Ascending aorta (tissue), 2 donors: Measurements from ENCODE around the gene PCDHGA2. TPM values are rescaled to one million over a fixed set of nuclear protein-coding genes. Genes with fewer than 3 reads are reported as not detected.
A peak's percentile ranks its signal among the peaks of the same experiment; 100 is the strongest.
"Not testable (repeated sequence)": the region's sequence is repeated elsewhere in the genome, so short reads cannot be mapped to it uniquely, and the experiment has no call there.

Experiments used
- DNase-seq, 2 donors: peaks; one replicate each; pipeline ENCODE4 v3.0.0-alpha.2; 2019; ENCODE audit warnings: low spot score in 2 of 2
- H3K27ac ChIP-seq, 2 donors: fragments of 200-600 bp; sonication (generic); one replicate each; pipeline ENCODE4 v1.5.1; 2016 to 2017; ENCODE audit warnings: mild to moderate bottlenecking in 1 of 2
- H3K27me3 ChIP-seq: fragments of 200-600 bp; sonication (generic); one replicate; pipeline ENCODE4 v1.5.1; 2017
- H3K36me3 ChIP-seq, 2 donors: fragments of 200-600 bp; sonication (generic); one replicate each; pipeline ENCODE4 v1.5.1; 2016
- H3K4me1 ChIP-seq, 2 donors: fragments of 200-600 bp; sonication (generic); one replicate each; pipeline ENCODE4 v1.5.1; 2016 to 2017; ENCODE audit warnings: mild to moderate bottlenecking in 1 of 2
- H3K4me3 ChIP-seq, 2 donors: fragments of 200-600 bp; sonication (generic); one replicate each; pipeline ENCODE4 v1.5.1; 2016 to 2017; ENCODE audit warnings: mild to moderate bottlenecking in 1 of 2
- H3K9me3 ChIP-seq, 2 donors: fragments of 200-600 bp; sonication (generic); one replicate each; pipeline ENCODE4 v1.5.1; 2016
- CTCF ChIP-seq, 3 experiments: fragments of 200-600 bp in 2 of 3; fragments of 450-650 bp in 1 of 3; sonication (generic) in 2 of 3; IDR thresholded peaks; one replicate each; pipeline ENCODE4 v1.5.1; 2016 to 2019; ENCODE audit warnings: antibody characterized with exemption in 3 of 3, mild to moderate bottlenecking in 1 of 3, moderate library complexity in 1 of 3
- intact Hi-C: fragments of 100-400 bp; cut with DNase I; formaldehyde crosslinking; loops from one replicate; pipeline ENCODE4 v1.15.1; 2023
- total RNA-seq: library from RNA; depleted of rRNA; stranded (reverse); fragments of >200 nt; gene quantifications from one replicate; pipeline ENCODE4 v1.1.0, GENCODE V29; 2016

Gene PCDHGA2
- total RNA-seq, 1 donor from 2014 or later, result 4.9 TPM

- Histone ChIP-seq H3K4me1 (no peaks in the 10 kb centered on the region), H3K27ac (no peak overlapping the region), H3K4me3 (peak overlapping the region in 1 of 2 donors; percentile 35), H3K9me3 (peaks cover 77 to 99% of the 10 kb centered on the region in 2 donors), H3K36me3 (no peaks in the 10 kb centered on the region), H3K27me3 (no peaks in the 10 kb centered on the region)
- TF ChIP-seq CTCF (IDR thresholded peaks at IDR 0.05), result no peak
- intact Hi-C loops, result no loop called here
- no peak for DNase-seq
These were observed 5.4 kb downstream of the PCDHGA2 start for GRCh38 chr5:141343953-141344463.

- Histone ChIP-seq H3K27me3 (no peaks in the 10 kb centered on the region), H3K4me3 (no peak overlapping the region), H3K27ac (no peak overlapping the region), H3K9me3 (peaks cover 79 to 99% of the 10 kb centered on the region in 2 donors), H3K4me1 (no peaks in the 10 kb centered on the region), H3K36me3 (no peaks in the 10 kb centered on the region)
- no peak for TF ChIP-seq CTCF (IDR thresholded peaks at IDR 0.05)
- intact Hi-C loops, result no loop called here
- DNase-seq, result no peak
These were observed 6.8 kb downstream of the PCDHGA2 start for GRCh38 chr5:141345327-141345726.

GRCh38 chr5:141346017-141346416 is 7.5 kb downstream of the PCDHGA2 start:
- H3K27ac ChIP-seq, intact Hi-C loops, H3K4me3 ChIP-seq, H3K4me1 ChIP-seq, H3K27me3 ChIP-seq, H3K36me3 ChIP-seq, DNase-seq: not testable (repeated sequence)
- peaks cover 79 to 99% of the 10 kb centered on the region in 2 donors for H3K9me3 ChIP-seq

- H3K4me3 ChIP-seq, result peak within 1 kb of the TSS in 1 of 2 donors; percentile 36
These were observed 11.5 kb downstream of the PCDHGA2 start, which contains the start of gene PCDHGB1 for GRCh38 chr5:141349917-141350619. TSS of gene PCDHGB1 (plus strand) at chr5:141350099. CDS start at chr5:141350261, 162 bp downstream.

GRCh38 chr5:141351591-141351990 is 13.0 kb downstream of the PCDHGA2 start:
- Histone ChIP-seq H3K9me3 (peaks cover 73 to 100% of the 10 kb centered on the region in 2 donors), H3K27ac (no peak overlapping the region), H3K4me3 (no peak overlapping the region), H3K4me1 (no peaks in the 10 kb centered on the region), H3K36me3 (peaks cover 0 to 4% of the 10 kb centered on the region in 2 donors), H3K27me3 (no peaks in the 10 kb centered on the region)
- DNase-seq, result no peak
- TF ChIP-seq CTCF (IDR thresholded peaks at IDR 0.05), result no peak
- intact Hi-C loops, result no loop called here

More at GRCh38 chr5:141349917-141350619, 11.5 kb downstream of the PCDHGA2 start, which contains the start of gene PCDHGB1:
- Histone ChIP-seq H3K27ac (no peak within 1 kb of the TSS), H3K9me3 (peaks cover 67 to 99% of the 10 kb centered on the region in 2 donors), H3K36me3 (peaks cover 0 to 3% of the 10 kb centered on the region in 2 donors), H3K4me1 (no peaks in the 10 kb centered on the region), H3K27me3 (no peaks in the 10 kb centered on the region)
- no peak for DNase-seq
- TF ChIP-seq CTCF (IDR thresholded peaks at IDR 0.05), result peak in 1 of 3 experiments; percentile 22
- intact Hi-C loops, result no loop called here

GRCh38 chr5:141354900-141355469 is 16.4 kb downstream of the PCDHGA2 start, which contains the start of gene PCDHGA4:
TSS of gene PCDHGA4 (plus strand) at chr5:141355021. CDS start at chr5:141355108, 87 bp downstream.
- no peaks in the 10 kb centered on the region for H3K27me3 ChIP-seq
- DNase-seq, result no peak
- peaks cover 81 to 99% of the 10 kb centered on the region in 2 donors for H3K9me3 ChIP-seq
- peak within 1 kb of the TSS; percentile 29 to 30 for H3K4me3 ChIP-seq
- no peaks in the 10 kb centered on the region for H3K4me1 ChIP-seq
- intact Hi-C loops, result no loop called here
- peaks cover 0 to 4% of the 10 kb centered on the region in 2 donors for H3K36me3 ChIP-seq
- TF ChIP-seq CTCF (IDR thresholded peaks at IDR 0.05), result peak in 2 of 3 experiments; percentile 11 to 27
- H3K27ac ChIP-seq, result no peak within 1 kb of the TSS
